HFF-Myc (cell line): ENCODE results near the gene LPAR2.

Experiments
- DNase-seq: peaks from one replicate; pipeline ENCODE4 v3.0.0-alpha.2; 2011; ENCODE audit warnings: low read depth; ENCODE audit errors: extremely low read depth
- H3K4me3 ChIP-seq: replicated peaks from 2 replicates; pipeline ENCODE4 v1.5.1; 2011; ENCODE audit warnings: low read depth, mild to moderate bottlenecking, control low read depth, low read length
- TF ChIP-seq, protein P1 (sequence below): IDR thresholded peaks from 2 replicates; pipeline ENCODE4 v1.5.1; 2012; ENCODE audit warnings: mild to moderate bottlenecking, low read depth, low read length, control low read depth; ENCODE audit errors: missing control alignments

LPAR2 gene

DNA sequence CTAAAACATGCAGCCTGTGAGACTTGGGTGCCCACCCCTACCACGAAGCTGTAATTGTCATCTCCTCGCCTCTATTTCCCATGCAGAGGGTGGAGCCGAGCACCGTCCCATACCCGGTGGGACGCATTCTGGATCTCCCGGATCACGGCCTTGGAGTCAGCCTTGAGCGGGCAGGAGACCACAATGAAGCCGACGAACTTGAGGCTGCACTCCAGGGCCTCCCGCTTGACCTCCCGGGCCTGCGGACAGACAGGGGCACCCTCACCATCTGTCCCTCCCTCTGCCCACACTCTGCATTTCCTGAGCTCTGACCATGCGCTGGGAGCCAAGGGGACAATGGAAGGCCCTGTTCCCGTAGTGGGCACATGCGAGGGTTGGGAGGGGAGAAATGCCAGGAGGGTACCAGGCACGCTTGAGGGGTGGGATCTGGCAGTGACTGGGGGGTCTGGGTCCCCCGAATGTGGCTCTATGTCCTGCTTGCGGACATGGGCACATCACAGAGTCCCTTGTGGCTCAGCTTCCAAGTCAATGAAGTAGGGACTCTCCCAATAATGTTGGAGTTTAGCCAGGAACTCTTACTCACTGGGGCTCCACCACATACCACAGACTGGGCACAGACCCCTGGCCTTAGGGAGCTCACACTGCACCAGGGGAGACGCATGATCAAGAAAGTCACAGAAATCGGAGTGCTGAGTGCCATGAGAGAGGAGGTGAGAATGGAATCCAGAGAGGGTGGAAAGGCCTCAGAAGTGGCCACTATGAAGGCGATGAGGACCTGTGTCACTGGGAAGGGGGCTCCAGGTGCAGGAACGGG is 24.7 kb upstream of the LPAR2 start:
- DNase-seq = no peak
- no peak overlapping the region for H3K4me3 ChIP-seq
- TF ChIP-seq, protein P1, sequence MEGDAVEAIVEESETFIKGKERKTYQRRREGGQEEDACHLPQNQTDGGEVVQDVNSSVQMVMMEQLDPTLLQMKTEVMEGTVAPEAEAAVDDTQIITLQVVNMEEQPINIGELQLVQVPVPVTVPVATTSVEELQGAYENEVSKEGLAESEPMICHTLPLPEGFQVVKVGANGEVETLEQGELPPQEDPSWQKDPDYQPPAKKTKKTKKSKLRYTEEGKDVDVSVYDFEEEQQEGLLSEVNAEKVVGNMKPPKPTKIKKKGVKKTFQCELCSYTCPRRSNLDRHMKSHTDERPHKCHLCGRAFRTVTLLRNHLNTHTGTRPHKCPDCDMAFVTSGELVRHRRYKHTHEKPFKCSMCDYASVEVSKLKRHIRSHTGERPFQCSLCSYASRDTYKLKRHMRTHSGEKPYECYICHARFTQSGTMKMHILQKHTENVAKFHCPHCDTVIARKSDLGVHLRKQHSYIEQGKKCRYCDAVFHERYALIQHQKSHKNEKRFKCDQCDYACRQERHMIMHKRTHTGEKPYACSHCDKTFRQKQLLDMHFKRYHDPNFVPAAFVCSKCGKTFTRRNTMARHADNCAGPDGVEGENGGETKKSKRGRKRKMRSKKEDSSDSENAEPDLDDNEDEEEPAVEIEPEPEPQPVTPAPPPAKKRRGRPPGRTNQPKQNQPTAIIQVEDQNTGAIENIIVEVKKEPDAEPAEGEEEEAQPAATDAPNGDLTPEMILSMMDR = no peak

DNA sequence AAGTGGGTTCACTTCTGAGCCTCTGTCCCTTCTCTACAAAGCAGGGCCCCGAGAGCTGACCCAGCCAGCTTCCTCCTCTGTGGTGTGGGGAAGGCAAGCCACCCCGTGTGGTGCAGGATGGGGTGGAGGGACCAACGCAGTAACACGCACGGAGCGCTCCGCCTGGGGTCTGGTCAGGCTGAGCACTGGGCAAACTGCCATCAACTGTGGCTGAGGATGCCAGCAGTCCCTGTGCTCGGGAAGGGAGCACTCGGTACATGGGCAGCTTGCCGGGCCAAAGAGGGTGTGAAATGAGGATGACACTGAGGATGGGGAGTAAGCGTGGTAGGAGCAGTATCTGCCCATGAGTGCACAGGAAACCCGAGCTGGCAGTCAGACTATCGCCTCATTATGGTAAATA is 23.1 kb upstream of the LPAR2 start:
- TF ChIP-seq, protein P1 = no peak
- no peak overlapping the region for H3K4me3 ChIP-seq

DNA sequence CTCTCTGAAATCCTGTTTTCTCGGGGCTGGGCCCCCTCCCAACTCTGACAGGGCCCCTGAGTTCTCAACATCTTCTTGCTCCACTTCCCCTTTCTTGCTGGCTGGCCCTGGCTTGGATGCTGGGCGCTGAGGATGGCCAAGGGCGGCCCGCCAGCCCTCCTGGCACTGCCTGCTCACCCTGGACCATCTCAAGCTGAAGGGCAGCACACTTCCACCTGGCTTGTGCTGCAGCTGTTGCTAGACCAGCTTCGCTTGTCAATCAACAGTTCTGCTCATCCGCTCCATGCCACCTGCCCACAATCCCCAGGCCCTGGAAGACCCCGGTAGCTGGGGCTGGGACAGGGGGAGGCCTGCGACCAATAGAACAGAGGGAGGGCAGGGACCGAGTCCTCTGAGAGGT is 22.3 kb upstream of the LPAR2 start:
- TF ChIP-seq, protein P1 = no peak
- no peak for DNase-seq
- no peak overlapping the region for H3K4me3 ChIP-seq

More for the DNA sequence above, 23.1 kb upstream of the LPAR2 start:
- no peak for DNase-seq

DNA sequence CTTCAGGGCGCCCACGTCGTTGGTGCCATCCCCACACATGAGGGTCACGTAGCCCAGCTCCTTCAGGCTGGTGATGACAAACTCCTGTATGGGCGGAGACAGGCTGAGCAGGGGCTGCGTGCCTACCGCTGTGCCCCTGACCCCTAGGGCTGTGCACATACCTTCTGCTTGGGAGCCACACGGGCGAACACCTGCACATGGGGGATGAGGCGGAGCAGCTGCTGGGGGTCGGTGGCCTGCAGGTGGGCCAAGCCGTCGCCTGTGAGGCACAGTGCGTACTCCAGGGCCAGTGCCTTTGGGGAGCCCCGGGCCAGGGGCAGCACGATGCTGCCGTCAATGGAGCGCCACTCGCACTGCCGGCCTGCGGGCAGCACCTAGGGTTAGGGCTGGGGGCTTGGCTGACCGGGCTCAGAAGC is 21.6 kb upstream of the LPAR2 start:
- no peak for DNase-seq
- H3K4me3 ChIP-seq = no peak overlapping the region
- TF ChIP-seq, protein P1 = no peak

DNA sequence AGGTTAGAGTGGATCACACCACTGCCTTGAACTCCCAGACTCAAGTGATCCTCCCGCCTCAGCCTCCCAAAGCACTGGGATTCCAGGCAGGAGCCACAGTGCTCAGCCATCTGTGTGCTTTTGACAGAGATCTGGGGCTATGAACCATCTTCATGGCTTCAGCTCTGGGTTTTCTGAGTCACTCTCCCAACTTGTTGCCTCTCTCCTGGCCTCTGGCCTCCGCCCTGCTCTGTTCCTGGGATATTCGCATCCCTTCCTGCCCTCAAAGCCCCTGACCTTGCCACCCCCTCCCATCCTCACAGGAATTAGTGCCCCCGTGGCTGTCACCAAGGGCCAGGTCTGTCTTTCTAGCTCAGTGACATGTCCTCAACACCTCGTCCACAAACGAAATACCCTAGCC is 21.1 kb upstream of the LPAR2 start:
- H3K4me3 ChIP-seq = no peak overlapping the region
- DNase-seq = no peak
- TF ChIP-seq, protein P1 = no peak

DNA sequence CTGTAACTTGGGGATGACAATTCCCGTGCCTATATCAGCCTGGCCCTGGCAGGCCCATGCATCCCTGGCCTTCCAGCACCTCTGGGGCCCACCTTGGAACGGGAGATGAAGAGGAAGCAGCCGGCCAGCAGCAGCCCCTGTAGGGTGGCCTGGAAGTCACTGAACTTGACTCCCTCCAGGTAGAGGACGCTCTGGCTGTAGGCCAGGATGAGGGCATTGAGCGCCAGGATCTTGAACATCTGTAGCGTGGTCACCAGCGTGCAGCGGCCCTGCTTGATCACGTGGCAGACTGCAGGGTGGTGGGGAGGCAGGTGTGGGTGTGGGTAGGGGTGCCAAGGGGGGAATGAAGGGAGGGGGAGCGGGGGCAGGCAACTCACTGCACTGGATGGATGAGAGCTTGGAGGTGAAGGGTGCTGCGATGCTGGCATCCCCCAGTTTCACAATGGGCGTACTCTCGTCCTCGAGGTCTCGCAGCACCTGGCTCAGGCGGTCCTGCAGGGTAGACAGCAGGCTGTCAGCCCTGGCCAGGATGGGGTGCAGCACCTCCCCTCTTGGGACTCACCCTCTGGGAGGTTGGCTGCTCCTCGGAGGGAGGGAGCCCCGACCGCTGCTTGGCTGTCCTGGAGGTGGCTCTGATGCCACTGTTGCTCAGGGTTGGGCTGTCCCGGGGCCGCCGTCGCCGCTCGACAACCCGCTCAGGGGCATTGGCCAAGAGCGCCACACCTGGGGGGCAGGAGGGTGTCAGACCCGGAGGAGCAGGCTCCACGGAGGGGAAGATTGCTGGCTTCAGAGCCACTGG is 19.2 kb upstream of the LPAR2 start:
- TF ChIP-seq, protein P1 = no peak
- no peak overlapping the region for H3K4me3 ChIP-seq
- no peak for DNase-seq
